Activated CD4-positive, alpha-beta T cell treated with anti-CD3 and anti-CD28 coated beads for 36 hours (primary cell): Measurements from ENCODE around the gene DCC. TPM values are rescaled to one million over a fixed set of nuclear protein-coding genes. Genes with fewer than 3 reads are reported as not detected.
"Not testable (repeated sequence)": the region's sequence is repeated elsewhere in the genome, so short reads cannot be mapped to it uniquely, and the experiment has no call there.

Source experiments
- ATAC-seq: fragments of 200-7000 bp; cut with Tn5 transposase; one replicate; pipeline ENCODE4 v1.10.0; 2021; ENCODE audit warnings: mild to moderate bottlenecking, moderate library complexity
- CTCF ChIA-PET: fragments of 350-600 bp; sonication (Branson Sonifier 250); formaldehyde crosslinking; loops from one replicate; lab custom pipeline; 2021; ENCODE audit warnings: antibody characterized with exemption; lab: Charles Lee
- POLR2A ChIA-PET: fragments of 350-600 bp; sonication (Branson Sonifier 250); formaldehyde crosslinking; loops from one replicate; lab custom pipeline; 2021; ENCODE audit warnings: antibody characterized with exemption, inconsistent platforms; lab: Charles Lee
- DNase-seq: peaks from one replicate; pipeline ENCODE4 v3.0.0-alpha.2; 2020
- H3K27ac Mint-ChIP-seq: one replicate; pipeline ENCODE4 v1.8.0; 2021; ENCODE audit warnings: mixed read lengths
- H3K27me3 Mint-ChIP-seq: one replicate; pipeline ENCODE4 v1.8.0; 2021; ENCODE audit warnings: mixed read lengths
- H3K36me3 Mint-ChIP-seq: one replicate; pipeline ENCODE4 v1.8.0; 2021; ENCODE audit warnings: low read depth, mixed read lengths
- H3K4me1 Mint-ChIP-seq: one replicate; pipeline ENCODE4 v1.8.0; 2021; ENCODE audit warnings: mixed read lengths
- H3K4me3 Mint-ChIP-seq: one replicate; pipeline ENCODE4 v1.8.0; 2021; ENCODE audit warnings: mild to moderate bottlenecking, moderate library complexity, mixed read lengths
- H3K9me3 Mint-ChIP-seq: one replicate; pipeline ENCODE4 v1.8.0; 2021; ENCODE audit warnings: low read depth, mixed read lengths
- intact Hi-C, 2 experiments: fragments of 100-400 bp; cut with DNase I in 1 of 2; cut with micrococcal nuclease in 1 of 2; formaldehyde crosslinking; loops; one replicate each; pipeline versions ENCODE4 v1.14.2 to v1.15.1; 2022 to 2024; cut with DNase I, micrococcal nuclease
- total RNA-seq, 2 experiments: library from RNA; stranded (reverse); gene quantifications; one replicate each; pipeline ENCODE4 v1.2.3, GENCODE V29; 2021

The DCC gene
- total RNA-seq, 2 experiments from 2014 or later, result not detected

DNA sequence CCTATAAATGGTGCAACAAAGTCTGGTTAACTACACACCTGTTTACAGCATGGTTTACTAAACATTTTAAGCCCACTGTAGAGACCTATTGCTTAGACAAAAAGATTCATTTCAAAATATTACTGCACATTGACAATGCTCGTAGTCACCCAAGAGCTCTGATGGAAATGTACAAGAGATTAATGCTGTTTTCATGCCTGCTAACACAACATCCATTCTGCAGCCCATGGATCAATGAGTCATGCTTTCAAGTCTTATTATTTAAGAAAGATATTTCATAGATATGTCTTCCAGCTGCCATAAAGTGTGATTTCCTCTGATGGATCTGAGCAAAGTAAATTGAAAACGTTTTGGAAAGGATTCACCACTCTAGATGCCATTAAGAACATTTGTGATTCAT, 1103.3 kb downstream of the DCC start:
- intact Hi-C loops, result no loop called here
- Mint-ChIP-seq H3K4me3 (no peak overlapping the region), H3K27me3 (no peaks in the 10 kb centered on the region), H3K4me1 (no peaks in the 10 kb centered on the region), H3K27ac (no peak overlapping the region), H3K36me3 (no peaks in the 10 kb centered on the region), H3K9me3 (no peaks in the 10 kb centered on the region)
- no peak for ATAC-seq
- DNase-seq, result no peak
- CTCF ChIA-PET, result no interaction called here
- POLR2A ChIA-PET, result no interaction called here

DNA sequence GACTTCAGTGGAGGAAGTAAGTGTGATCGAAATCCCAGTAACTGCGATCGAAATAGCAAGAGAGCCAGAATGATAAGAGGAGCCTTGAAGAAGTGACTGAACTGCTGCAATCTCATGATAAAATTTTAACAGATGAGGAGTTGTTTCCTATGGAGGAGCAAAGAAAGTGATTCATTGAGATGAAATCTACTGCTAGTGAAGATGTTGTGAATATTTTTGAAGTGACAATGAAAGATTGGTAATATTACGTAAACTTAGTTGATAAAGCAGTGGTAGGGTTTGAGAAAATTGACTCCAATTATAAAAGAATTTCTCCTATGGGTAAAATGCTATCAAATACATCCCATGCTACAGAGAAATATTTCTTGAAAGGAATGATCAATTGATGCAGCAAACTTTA, 1103.8 kb downstream of the DCC start:
- no peaks in the 10 kb centered on the region for H3K9me3 Mint-ChIP-seq
- no peaks in the 10 kb centered on the region for H3K27me3 Mint-ChIP-seq
- CTCF ChIA-PET, result no interaction called here
- H3K36me3 Mint-ChIP-seq, result no peaks in the 10 kb centered on the region
- no peak overlapping the region for H3K4me3 Mint-ChIP-seq
- no peaks in the 10 kb centered on the region for H3K4me1 Mint-ChIP-seq
- DNase-seq (no peak), ATAC-seq (no peak)
- H3K27ac Mint-ChIP-seq, result no peak overlapping the region
- POLR2A ChIA-PET, result no interaction called here
- intact Hi-C loops, result no loop called here

DNA sequence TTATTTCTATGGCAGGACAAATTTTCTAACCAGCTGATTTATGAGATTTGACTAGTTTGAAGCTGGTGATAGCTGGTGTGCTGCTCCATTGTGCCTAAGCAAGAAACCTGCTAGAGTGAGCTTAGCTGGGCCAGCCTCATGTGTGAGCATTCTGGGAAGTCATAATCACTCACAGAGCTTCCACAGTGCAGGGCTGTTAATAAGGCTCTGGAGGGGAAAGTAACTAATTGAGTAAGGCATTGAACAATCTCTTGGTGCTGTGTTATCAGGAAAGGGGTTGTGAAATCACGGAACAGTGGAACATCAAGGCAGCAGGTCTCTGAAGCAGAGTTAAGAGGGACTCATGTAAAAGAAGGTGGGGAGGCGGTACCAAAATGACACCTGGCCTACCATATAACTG, 1111.9 kb downstream of the DCC start:
- DNase-seq, result no peak
- no peak overlapping the region for H3K27ac Mint-ChIP-seq
- no peak for ATAC-seq
- H3K36me3 Mint-ChIP-seq, result no peaks in the 10 kb centered on the region
- ChIA-PET CTCF (no interaction called here), POLR2A (no interaction called here)
- intact Hi-C loops, result no loop called here
- H3K27me3 Mint-ChIP-seq, result no peaks in the 10 kb centered on the region
- no peaks in the 10 kb centered on the region for H3K4me1 Mint-ChIP-seq
- H3K9me3 Mint-ChIP-seq, result peaks cover 3% of the 10 kb centered on the region
- no peak overlapping the region for H3K4me3 Mint-ChIP-seq

DNA sequence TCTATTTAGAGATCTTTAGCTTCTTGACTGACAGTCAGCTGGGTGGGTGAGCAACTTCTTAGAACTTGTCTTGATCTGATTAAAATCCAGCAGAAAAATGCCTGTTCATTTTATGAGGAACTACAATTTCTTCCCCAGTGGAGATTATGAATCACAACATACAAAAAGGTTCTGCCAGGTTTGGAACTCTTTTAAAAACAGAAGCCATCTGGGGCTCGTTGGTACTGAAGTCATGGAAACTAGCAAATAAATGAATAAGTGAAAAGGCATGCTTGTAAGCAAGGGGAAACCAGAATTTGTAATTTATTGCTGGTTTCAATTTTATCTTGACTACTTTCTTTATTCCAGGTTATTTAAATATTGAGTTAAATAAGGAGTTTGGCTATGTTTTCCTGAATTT, 1117.1 kb downstream of the DCC start:
- intact Hi-C loops, result no loop called here
- no peaks in the 10 kb centered on the region for H3K27me3 Mint-ChIP-seq
- ChIA-PET CTCF (no interaction called here), POLR2A (no interaction called here)
- H3K4me1 Mint-ChIP-seq, result no peaks in the 10 kb centered on the region
- H3K27ac Mint-ChIP-seq, result no peak overlapping the region
- no peak overlapping the region for H3K4me3 Mint-ChIP-seq
- H3K9me3 Mint-ChIP-seq, result peaks cover 3% of the 10 kb centered on the region
- DNase-seq (no peak), ATAC-seq (no peak)
- H3K36me3 Mint-ChIP-seq, result no peaks in the 10 kb centered on the region

DNA sequence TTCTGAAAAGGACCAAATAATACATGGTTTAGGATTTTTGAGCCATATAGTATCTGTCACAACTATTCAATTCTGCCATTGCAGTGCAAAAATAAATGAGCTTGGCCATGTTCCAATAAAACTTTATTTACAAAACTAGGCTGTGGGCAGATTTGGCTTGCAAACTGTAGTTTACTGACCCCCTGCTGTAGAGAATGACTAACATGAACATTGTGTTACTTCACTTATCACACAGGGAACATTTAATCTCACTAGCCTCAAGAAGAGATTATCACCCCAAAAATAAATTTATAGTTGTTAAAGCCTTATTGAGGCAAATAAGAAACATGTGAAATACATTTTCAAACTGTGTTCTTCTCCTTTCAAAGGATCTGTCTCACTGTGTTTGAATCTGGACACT, 1118.3 kb downstream of the DCC start:
- ChIA-PET POLR2A (no interaction called here), CTCF (no interaction called here)
- Mint-ChIP-seq H3K27me3 (no peaks in the 10 kb centered on the region), H3K9me3 (peaks cover 3% of the 10 kb centered on the region), H3K4me3 (no peak overlapping the region), H3K27ac (no peak overlapping the region), H3K4me1 (no peaks in the 10 kb centered on the region), H3K36me3 (no peaks in the 10 kb centered on the region)
- ATAC-seq (no peak), DNase-seq (no peak)
- intact Hi-C loops, result no loop called here

DNA sequence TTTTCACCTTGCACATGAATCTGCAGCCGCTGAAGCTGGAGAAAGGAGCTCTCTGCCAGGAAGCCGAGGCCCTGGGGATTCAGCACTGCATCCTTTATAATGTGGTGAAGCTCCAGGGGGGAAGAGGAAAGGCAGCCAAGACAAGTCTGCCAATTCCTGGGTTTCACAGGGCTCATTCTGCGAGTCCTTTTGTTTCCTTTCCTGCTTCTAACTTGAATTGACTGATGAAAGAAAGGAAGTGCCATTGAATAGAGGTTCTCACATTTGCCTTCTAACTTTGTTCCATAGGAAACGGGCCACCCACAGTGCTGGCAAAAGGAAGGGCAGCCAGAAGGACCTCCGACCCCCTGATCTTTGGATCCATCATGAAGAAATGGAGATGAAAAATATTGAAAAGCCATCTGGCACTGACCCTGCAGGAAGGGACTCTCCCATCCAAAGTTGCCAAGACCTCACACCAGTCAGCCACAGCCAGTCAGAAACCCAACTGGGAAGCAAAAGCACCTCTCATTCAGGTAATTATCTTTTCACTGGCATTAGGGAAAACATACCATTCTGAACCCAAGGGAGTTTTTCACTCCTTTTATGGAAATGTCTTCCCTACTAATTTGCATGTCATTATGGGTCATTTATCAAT, 1119.1 kb downstream of the DCC start:
- CTCF ChIA-PET, result no interaction called here
- intact Hi-C loops, result no loop called here
- peaks cover 3% of the 10 kb centered on the region for H3K9me3 Mint-ChIP-seq
- ATAC-seq, result no peak
- H3K27me3 Mint-ChIP-seq, result no peaks in the 10 kb centered on the region
- no peaks in the 10 kb centered on the region for H3K36me3 Mint-ChIP-seq
- DNase-seq, result no peak
- no peak overlapping the region for H3K4me3 Mint-ChIP-seq
- POLR2A ChIA-PET, result no interaction called here
- no peak overlapping the region for H3K27ac Mint-ChIP-seq
- no peaks in the 10 kb centered on the region for H3K4me1 Mint-ChIP-seq

DNA sequence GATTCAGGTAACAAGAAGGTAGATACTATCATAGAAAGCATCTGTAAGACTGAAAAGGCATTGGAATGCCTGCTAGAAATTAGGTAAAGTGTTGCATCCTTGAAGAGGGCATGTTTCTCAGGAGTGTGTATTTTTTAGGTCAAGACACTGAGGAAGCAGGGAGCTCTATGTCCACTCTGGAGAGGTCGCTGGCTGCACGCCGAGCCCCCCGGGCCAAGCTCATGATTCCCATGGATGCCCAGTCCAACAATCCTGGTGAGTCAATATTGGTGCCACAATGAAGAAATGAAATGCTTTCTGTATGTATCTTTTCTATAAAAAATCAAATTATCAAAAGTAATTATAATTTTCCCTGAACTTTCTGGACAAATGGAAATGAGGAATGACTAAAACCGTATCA, 1127.8 kb downstream of the DCC start:
- Mint-ChIP-seq H3K27ac (no peak overlapping the region), H3K27me3 (no peaks in the 10 kb centered on the region), H3K4me3 (no peak overlapping the region), H3K36me3 (no peaks in the 10 kb centered on the region), H3K4me1 (no peaks in the 10 kb centered on the region), H3K9me3 (peaks cover 2% of the 10 kb centered on the region)
- ChIA-PET POLR2A (no interaction called here), CTCF (no interaction called here)
- DNase-seq, result no peak
- intact Hi-C loops, result no loop called here
- ATAC-seq, result no peak

DNA sequence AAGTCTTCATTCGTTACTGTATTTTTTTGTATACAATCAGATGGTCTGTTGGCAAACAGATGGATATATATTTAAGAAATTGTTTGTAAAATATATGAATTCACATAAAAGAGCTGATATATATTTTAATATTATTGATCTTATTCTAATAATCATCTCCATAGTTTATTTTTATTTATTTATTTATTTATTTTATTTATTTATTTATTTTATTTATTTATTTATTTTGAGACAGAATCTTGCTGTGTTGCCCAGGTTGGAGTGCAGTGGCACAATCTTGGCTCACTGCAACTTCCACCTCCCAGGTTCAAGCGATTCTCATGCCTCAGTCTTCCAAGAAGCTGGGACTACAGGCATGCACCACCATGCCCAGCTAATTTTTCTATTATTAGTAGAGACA, 1128.2 kb downstream of the DCC start:
- H3K36me3 Mint-ChIP-seq, H3K27me3 Mint-ChIP-seq, DNase-seq, CTCF ChIA-PET, H3K4me3 Mint-ChIP-seq, ATAC-seq, H3K9me3 Mint-ChIP-seq, intact Hi-C loops, H3K4me1 Mint-ChIP-seq, H3K27ac Mint-ChIP-seq, POLR2A ChIA-PET: not testable (repeated sequence)

DNA sequence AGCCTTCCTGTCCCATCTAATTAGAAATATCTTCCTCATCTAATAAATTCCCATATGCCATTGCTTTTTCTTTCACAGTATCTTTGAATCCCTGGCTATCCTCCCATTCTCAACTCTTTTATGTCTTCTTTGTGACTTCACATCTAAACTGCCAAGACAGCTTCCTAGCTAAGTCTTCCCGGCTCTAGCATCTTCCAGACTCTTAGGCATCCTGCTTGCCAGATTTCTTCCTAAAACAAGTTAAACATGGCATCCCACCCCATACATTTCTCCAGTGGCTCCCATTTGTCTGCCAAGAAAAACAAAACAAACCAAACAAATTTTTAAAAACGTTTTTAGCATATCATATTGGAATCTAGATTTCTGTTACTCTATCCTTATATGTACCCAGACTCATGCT, 1132.5 kb downstream of the DCC start:
- Mint-ChIP-seq H3K36me3 (no peaks in the 10 kb centered on the region), H3K27me3 (no peaks in the 10 kb centered on the region), H3K4me1 (no peaks in the 10 kb centered on the region), H3K9me3 (peaks cover 7% of the 10 kb centered on the region), H3K27ac (no peak overlapping the region), H3K4me3 (no peak overlapping the region)
- no peak for DNase-seq
- ChIA-PET CTCF (no interaction called here), POLR2A (no interaction called here)
- intact Hi-C loops, result no loop called here
- ATAC-seq, result no peak

DNA sequence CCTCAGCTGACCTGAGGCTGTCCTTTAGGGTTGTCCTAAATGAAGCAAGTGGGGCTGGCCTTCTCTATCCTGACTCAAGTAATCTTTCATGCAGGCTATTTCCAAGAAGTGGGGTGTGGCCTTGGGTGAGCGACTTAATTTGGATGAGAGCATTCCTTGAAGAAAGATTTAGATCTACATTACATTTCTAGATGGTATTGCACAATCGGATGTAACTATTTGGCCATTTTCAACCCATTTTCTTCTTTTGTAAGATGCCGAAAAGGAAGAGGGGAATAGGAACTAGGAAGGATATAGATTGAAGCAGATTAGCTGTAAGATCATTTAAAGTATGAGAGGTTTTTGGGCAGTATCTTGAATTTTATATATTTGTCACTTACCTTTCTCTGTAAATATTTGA, 1138.2 kb downstream of the DCC start:
- H3K9me3 Mint-ChIP-seq, result peaks cover 5% of the 10 kb centered on the region
- H3K27me3 Mint-ChIP-seq, result no peaks in the 10 kb centered on the region
- no peaks in the 10 kb centered on the region for H3K4me1 Mint-ChIP-seq
- intact Hi-C loops, result no loop called here
- DNase-seq (no peak), ATAC-seq (no peak)
- no peaks in the 10 kb centered on the region for H3K36me3 Mint-ChIP-seq
- H3K27ac Mint-ChIP-seq, result no peak overlapping the region
- ChIA-PET CTCF (no interaction called here), POLR2A (no interaction called here)
- no peak overlapping the region for H3K4me3 Mint-ChIP-seq

DNA sequence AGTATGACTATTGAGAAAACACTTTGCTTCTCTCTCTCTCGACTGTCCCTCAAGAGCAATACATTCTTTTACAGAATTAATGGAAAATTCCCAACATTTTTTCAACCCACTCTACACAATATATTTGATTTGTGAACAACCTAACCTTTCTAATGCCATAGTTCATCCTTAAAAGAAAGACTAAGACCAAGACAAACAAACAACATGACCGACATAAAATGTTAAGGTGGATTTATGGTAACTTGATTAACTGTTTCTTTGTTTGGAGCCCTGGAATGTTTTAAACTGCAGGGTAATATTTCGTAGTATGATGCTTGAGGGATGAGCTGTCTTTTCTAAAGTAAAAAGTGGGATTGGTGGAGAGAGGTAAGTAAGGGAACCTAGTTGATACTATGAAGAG, 1146.3 kb downstream of the DCC start:
- H3K27ac Mint-ChIP-seq, result no peak overlapping the region
- H3K4me3 Mint-ChIP-seq, result no peak overlapping the region
- ChIA-PET CTCF (no interaction called here), POLR2A (interaction anchor here (0.5 kb wide), 1 partner anchor 278 kb away, joined by 3 read pairs; no protein-coding TSS in a partner anchor)
- intact Hi-C loops, result no loop called here
- no peaks in the 10 kb centered on the region for H3K36me3 Mint-ChIP-seq
- H3K27me3 Mint-ChIP-seq, result no peaks in the 10 kb centered on the region
- DNase-seq, result no peak
- peaks cover 2% of the 10 kb centered on the region for H3K9me3 Mint-ChIP-seq
- H3K4me1 Mint-ChIP-seq, result no peaks in the 10 kb centered on the region
- ATAC-seq, result no peak

DNA sequence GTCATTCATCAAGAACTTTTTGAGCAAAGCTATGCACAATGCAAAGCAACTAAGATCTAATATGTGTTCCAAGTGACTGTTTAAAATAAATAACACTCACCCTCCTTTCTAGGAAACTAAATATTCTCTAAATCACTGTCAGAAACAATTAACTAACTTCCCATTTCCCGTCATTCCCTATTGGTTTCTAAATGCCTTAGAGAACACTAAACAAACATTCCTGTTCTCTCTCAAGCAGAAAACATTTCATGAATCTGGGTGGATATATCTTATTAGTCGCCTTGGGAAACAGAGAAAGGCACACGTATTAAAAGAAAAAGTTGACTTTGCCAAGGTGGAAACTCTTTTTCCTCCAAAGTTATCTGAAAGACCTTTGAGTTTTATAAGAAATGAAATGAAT, 1149.3 kb downstream of the DCC start:
- Mint-ChIP-seq H3K4me3 (no peak overlapping the region), H3K36me3 (no peaks in the 10 kb centered on the region), H3K27me3 (no peaks in the 10 kb centered on the region), H3K4me1 (no peaks in the 10 kb centered on the region), H3K27ac (no peak overlapping the region), H3K9me3 (peaks cover 6% of the 10 kb centered on the region)
- POLR2A ChIA-PET, result no interaction called here
- no peak for DNase-seq
- CTCF ChIA-PET, result no interaction called here
- intact Hi-C loops, result no loop called here
- no peak for ATAC-seq

DNA sequence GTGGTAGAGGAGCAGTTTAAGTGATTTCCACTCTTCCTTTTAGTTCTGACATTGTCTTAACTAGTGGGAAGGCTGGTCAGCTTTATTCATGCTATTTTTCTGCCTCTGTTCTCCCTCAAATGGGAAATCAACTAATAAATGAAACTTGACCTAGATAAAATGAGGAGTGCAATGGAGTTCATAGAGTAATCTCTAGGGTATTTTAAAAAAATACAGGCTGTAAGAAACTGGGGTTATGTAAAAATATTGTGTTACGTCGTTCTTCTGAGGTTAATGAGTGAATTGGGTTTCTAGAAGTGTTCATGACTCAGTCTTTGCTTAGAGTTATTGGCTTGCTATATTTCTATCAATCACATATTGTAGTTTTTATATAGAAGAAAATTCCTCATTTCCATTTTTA, 1150.0 kb downstream of the DCC start:
- no peak overlapping the region for H3K4me3 Mint-ChIP-seq
- no peak overlapping the region for H3K27ac Mint-ChIP-seq
- CTCF ChIA-PET, result no interaction called here
- no peak for ATAC-seq
- no peaks in the 10 kb centered on the region for H3K4me1 Mint-ChIP-seq
- intact Hi-C loops, result no loop called here
- H3K9me3 Mint-ChIP-seq, result peaks cover 6% of the 10 kb centered on the region
- no peaks in the 10 kb centered on the region for H3K36me3 Mint-ChIP-seq
- POLR2A ChIA-PET, result no interaction called here
- no peak for DNase-seq
- no peaks in the 10 kb centered on the region for H3K27me3 Mint-ChIP-seq
